Neural crest cell (in vitro differentiated cells): Measurements from ENCODE around the gene ATP5F1B. TPM values are rescaled to one million over a fixed set of nuclear protein-coding genes. Genes with fewer than 3 reads are reported as not detected.
A peak's percentile ranks its signal among the peaks of the same experiment; 100 is the strongest.

ENCODE experiments used
- DNase-seq: peaks from one replicate; pipeline ENCODE4 v3.0.0; 2021; ENCODE audit warnings: low read depth, mixed read lengths, low spot score
- H3K27ac Mint-ChIP-seq: one replicate; pipeline ENCODE4 v1.8.0; 2021; ENCODE audit warnings: mild to moderate bottlenecking, mixed read lengths; ENCODE audit not compliant: unreplicated experiment
- H3K27me3 Mint-ChIP-seq: 2 replicates; pipeline ENCODE4 v1.8.0; 2021; ENCODE audit warnings: low read depth, mild to moderate bottlenecking, mixed read lengths
- H3K36me3 Mint-ChIP-seq: 2 replicates; pipeline ENCODE4 v1.8.0; 2021; ENCODE audit warnings: low read depth, mild to moderate bottlenecking, mixed read lengths
- H3K4me1 Mint-ChIP-seq: 2 replicates; pipeline ENCODE4 v1.8.0; 2021; ENCODE audit warnings: mixed read lengths
- H3K4me3 Mint-ChIP-seq: one replicate; pipeline ENCODE4 v1.8.0; 2021; ENCODE audit warnings: mild to moderate bottlenecking, mixed read lengths
- H3K9me3 Mint-ChIP-seq: 2 replicates; pipeline ENCODE4 v1.8.0; 2021; ENCODE audit warnings: mixed read lengths
- CTCF ChIP-seq: fragments of 200-600 bp; sonication (generic); conservative IDR thresholded peaks from 2 replicates; pipeline ENCODE4 v1.5.0; 2021; ENCODE audit warnings: antibody characterized with exemption, mild to moderate bottlenecking
- long read RNA-seq: library from polyadenylated mRNA; unstranded; transcript quantifications from one replicate; pipeline ENCODE4 v2.0.0, GENCODE V29; 2020
- total RNA-seq: library from RNA; stranded (reverse); gene quantifications from 2 replicates; pipeline ENCODE4 v1.2.1, GENCODE V29; 2021

The ATP5F1B gene
- total RNA-seq = 626 and 651 TPM in 2 replicates
- long read RNA-seq, transcript ATP5F1B-201 (10 exons, 1,839 nt) = major isoform, 2,779 of 2,913 reads
- long read RNA-seq, partial matches to known transcripts = 51 of 2,913 reads
- long read RNA-seq, other reads (novel, unspliced or antisense) = 82 of 2,913 reads

DNA sequence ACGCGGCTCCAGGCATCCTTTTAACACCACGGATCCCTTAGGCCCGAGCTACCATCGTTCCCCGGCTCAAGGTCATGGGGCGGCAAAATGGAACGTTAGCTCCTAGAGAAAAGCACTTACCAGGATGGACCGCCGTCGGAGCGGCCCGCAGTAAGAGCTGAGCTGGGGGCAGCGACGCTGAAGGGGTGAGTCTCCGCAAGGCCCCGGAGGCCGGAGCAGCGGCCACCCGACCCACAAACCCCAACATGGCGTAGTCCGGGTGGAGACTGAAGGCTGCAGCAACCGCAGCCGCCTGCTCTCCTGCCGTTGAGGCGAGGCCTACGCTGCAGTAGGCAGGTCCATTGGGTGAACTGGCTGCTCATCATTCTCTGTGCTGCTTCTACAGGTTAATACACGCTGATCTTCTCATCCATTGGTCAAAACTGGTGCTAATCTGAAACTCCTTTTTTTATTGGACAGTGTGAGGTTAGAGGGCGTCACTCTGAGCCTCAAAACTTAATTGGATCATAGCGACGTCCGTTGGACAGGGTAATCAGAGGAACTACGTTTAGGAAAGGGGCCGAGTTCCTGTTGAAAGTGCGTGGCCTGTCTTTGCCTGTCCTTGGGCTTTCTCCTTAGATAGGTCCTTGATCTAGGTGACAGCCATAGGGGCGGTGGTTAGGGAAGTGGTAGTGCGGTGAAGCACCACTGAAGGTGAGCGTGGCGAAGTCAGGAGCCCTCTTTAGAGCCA, at the start of gene ATP5F1B:
Gene ATP5F1B, minus strand, starts transcription at position 268 of the 730 bp plus-strand sequence. Its CDS starts 21 bp downstream, at position 247.
- DNase-seq = peak; percentile 83

GRCh38 chr12:56694161-56694560, 48.4 kb upstream of the ATP5F1B start:
- no peak for DNase-seq
- no peaks in the 10 kb centered on the region for H3K9me3 Mint-ChIP-seq
- no peaks in the 10 kb centered on the region for H3K36me3 Mint-ChIP-seq
- no peaks in the 10 kb centered on the region for H3K27me3 Mint-ChIP-seq
- H3K4me1 Mint-ChIP-seq = peaks cover 5% of the 10 kb centered on the region
- no peak for TF ChIP-seq CTCF
- no peak overlapping the region for H3K27ac Mint-ChIP-seq
- H3K4me3 Mint-ChIP-seq = no peak overlapping the region

More for the DNA sequence above, at the start of gene ATP5F1B:
- no peak for TF ChIP-seq CTCF
- Mint-ChIP-seq H3K27me3 (no peaks in the 10 kb centered on the region), H3K4me3 (peak within 1 kb of the TSS; percentile 80), H3K9me3 (no peaks in the 10 kb centered on the region), H3K27ac (peak within 1 kb of the TSS; percentile 85), H3K36me3 (peaks cover 16% of the 10 kb centered on the region), H3K4me1 (peaks cover 21% of the 10 kb centered on the region)

GRCh38 chr12:56688846-56689109, 43.0 kb upstream of the ATP5F1B start:
- Mint-ChIP-seq H3K4me1 (peaks cover 31% of the 10 kb centered on the region), H3K27ac (peak overlapping the region; percentile 94), H3K9me3 (no peaks in the 10 kb centered on the region), H3K36me3 (peaks cover 19% of the 10 kb centered on the region), H3K4me3 (peak overlapping the region; percentile 100), H3K27me3 (peaks cover 2% of the 10 kb centered on the region)
- DNase-seq = no peak
- no peak for TF ChIP-seq CTCF

DNA sequence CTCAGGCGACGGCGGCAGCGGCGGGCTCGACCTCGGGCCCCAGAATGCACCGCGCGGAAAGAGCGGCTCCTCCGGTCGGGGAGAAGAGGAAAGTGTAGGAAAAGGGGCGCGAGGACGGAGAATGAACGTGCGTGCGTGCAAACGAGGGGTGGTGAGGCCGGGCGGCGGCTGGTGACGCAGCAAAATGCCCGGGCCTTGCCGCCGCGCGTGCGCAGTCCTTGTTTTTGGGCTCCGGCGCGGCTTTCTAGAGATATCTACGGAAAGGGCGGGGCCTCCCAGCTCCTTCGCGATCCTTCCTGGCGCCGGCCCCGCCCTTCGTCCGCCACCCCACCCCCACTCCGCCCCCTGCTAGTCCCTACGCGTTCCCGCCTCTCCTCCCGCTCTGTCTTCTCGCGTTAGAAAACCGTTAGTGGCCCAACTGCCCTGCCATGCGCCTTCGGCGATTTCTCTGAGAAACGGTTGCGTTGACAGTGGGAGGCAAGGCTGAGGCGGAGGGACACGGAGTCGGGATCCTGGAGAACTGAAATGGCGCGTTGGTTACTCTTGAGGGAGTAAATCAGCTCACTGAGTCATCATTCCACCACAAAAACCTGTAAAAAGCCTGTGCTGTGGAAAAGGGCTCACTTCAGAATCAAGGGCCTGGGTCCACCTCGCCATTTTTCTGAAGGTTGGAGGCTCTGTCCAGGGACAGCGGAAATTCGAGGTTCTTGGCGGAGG, 42.5 kb upstream of the ATP5F1B start, which contains the start of gene PTGES3:
Gene PTGES3, minus strand, starts transcription at position 156 of the 717 bp plus-strand sequence. CDS start 285 bp downstream, outside the sequence.
- H3K27me3 Mint-ChIP-seq = peaks cover 2% of the 10 kb centered on the region
- H3K27ac Mint-ChIP-seq = peak within 1 kb of the TSS; percentile 99
- H3K36me3 Mint-ChIP-seq = peaks cover 19% of the 10 kb centered on the region
- H3K9me3 Mint-ChIP-seq = no peaks in the 10 kb centered on the region
- peak; percentile 98 for DNase-seq
- H3K4me3 Mint-ChIP-seq = peak within 1 kb of the TSS; percentile 100
- TF ChIP-seq CTCF = no peak
- peaks cover 32% of the 10 kb centered on the region for H3K4me1 Mint-ChIP-seq

- Mint-ChIP-seq H3K4me1 (peaks cover 32% of the 10 kb centered on the region), H3K36me3 (peaks cover 19% of the 10 kb centered on the region), H3K4me3 (peak overlapping the region; percentile 100), H3K27ac (peak overlapping the region; percentile 99), H3K27me3 (peaks cover 2% of the 10 kb centered on the region), H3K9me3 (no peaks in the 10 kb centered on the region)
- DNase-seq = no peak
- no peak for TF ChIP-seq CTCF
Observed at GRCh38 chr12:56687223-56688128, 41.7 kb upstream of the ATP5F1B start.
